GM12873 (cell line): ENCODE measurements around the gene MCOLN3.

ENCODE experiments used
- CTCF ChIP-seq: IDR thresholded peaks from 2 replicates; pipeline ENCODE4 v1.5.1; 2012; ENCODE audit warnings: low read depth, mild to moderate bottlenecking, moderate library complexity, low read length, control low read depth; ENCODE audit not compliant: insufficient read depth; ENCODE audit errors: missing control alignments

The MCOLN3 gene

GRCh38 chr1:84968865-84969264 lies 79.4 kb downstream of the MCOLN3 start:
- TF ChIP-seq CTCF, result no peak

GRCh38 chr1:84968101-84968500 lies 80.2 kb downstream of the MCOLN3 start:
- TF ChIP-seq CTCF, result no peak
